Measurements from ENCODE around the gene TCAIM.
"Not testable (repeated sequence)": the region's sequence is repeated elsewhere in the genome, so short reads cannot be mapped to it uniquely, and the experiment has no call there.

Gene TCAIM

DNA sequence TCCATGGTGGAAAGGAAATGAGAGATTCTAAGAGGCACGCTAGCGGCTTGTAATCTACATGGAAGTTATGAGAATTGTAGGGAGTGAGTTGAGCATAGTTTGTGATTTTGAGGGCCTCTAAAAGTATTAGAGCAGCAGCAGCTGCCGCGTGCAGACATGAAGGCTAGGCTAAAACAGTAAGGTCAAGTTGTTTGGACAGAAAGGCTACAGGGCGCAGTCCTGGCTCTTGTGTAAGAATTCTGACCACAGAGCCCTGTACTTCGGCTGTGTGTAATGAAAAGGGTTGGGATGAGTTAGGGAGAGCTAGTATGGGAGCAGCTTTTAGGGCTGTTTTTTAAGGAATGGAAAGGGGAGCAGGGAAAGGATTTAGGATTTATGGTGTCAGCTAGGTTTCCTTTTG is 8.0 kb downstream of the TCAIM start:
- DNase-seq (ENCODE audit: low read depth), result not testable (repeated sequence)

DNA sequence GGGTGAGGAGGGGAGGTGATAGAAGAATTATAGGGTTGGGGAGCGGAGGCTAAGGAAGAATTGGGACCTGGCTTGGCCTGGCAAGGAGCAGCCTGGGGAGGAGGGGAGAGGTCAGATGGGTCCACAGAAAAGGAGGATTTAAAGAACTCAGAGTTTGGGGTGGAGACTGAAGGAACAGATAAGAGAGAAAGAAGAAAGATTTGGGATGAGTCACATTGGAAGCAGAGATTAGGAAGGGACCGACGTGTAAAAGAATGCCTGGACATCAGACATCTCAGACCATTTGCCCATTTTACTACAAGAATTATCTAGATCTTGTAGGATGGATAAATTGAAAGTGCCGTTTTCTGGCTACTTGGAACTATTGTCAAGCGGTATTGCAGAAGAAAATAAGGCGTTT is 10.4 kb downstream of the TCAIM start:
- DNase-seq (ENCODE audit: low read depth), result no peak

DNA sequence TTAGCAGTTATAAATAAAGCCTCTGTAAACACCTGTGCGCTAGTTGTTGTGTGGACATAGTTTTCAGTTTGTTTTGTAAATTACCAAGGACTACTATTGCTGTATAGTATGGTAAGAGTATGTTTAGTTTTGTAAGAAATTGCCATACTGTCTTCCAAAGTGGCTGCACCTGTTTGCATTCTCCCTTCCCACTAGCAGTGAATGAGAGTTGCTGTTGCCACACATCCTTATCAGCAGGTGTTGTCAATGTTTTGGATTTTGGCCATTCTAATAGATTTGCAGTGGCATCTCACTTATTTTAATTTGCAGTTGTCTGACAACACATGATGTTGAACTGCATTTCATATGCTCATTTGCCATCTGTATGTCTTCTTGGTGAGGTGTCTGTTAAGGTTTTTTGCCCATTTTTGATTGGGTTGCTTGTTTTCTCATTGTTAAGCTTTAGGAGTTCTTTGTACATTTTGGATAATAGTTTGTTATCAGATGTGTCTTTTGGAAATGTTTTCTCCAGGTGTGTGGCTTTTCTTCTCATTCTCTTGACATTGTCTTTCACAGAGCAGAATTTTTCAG is 14.9 kb downstream of the TCAIM start:
- DNase-seq (ENCODE audit: low read depth), result no peak

DNA sequence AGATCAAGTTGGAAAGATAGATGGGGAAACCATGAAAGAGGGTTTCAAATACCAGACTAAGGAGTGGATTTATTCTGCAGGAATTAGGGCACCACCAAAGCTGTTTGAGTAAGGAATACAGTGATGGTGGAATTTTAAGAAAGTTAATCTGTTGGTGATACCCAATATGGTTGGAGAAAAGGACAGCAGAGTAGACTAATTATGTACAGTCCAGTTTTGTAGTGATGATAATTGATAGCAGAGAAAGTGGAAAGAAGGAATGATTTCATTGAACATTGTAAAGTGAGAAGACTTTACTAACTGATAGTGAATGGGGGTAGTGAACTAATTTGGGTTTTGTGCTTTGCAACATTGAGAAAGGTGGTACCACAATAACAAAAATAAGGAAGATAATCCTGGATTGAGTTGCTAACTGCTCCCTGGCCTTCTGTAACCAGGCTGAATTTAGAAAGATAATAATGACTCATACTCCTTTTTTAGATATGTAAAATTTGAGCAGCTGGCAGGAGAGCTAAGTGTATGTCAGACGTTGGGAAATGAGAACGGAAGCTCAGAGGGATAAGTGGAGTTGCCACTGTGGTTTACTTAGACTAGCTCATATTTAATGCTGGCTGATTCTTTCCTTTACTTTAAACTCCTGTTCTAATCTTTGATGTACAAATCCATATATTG is 16.9 kb downstream of the TCAIM start:
- peak; percentile 50 for DNase-seq (ENCODE audit: low read depth)

DNA sequence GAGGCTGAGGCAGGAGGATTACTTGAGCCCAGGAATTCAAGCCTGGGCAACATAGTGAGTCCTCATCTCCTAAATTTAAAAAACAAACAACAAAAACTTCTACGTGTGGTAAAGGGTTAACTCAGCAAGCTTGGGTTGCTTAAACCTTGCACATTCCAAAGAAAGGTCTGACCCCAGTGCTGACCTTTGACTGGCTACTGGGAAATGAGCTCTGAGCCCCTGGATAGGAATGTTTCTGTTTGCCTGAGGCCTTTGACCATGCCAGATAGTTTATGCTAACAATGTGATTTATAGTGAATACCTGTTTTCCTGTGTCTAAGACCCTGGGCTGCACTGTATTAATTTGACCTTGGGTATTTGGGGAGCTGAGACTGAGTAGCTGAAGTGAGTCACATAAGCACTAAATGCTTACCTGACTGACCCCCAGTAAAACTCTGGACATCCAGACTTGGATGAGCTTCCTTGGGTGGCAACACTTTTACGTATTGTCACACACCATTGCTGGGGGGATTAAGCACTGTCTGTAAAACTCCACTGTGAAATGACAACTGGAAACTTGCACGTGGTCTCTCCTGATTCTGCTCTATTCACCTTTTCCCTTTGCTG is 20.7 kb downstream of the TCAIM start:
- DNase-seq (ENCODE audit: low read depth), result no peak

DNA sequence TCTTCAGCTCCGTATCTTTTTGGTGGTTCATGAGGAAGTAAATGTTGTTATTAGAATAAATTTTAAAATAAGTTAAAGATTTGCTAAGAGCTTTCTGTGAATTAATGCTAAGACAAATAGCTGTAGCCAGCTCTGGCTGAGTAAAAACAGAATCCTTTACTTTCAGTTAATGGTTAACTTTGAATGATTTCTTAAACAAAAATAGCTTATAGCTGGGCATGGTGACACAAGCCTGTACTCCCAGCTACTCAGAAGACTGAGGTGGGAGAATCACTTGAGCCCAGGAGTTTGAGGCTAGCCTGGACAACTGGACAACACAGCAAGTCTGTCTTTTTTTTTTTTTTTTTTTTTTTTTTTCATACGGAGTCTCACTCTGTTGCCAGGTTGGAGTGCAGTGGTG is 25.0 kb downstream of the TCAIM start:
- no peak for DNase-seq (ENCODE audit: low read depth)

DNA sequence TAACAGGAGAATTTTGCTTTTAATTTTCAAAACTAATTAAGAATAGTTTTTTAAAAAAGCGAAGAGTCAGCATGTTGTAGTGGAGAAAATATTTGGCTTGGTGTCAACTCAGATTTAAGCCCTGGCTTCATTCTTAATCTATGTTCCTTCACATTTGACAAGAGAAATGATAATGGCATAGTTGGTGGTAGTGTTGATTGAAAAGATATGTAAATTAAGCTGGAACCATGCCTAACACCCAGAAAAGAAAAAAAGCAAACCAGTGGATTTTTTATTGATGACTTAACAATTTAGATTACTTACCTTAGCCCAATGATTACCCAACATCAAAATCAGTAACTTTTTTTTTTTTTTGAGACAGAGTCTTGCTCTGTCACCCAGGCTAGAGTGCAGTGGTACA is 27.4 kb downstream of the TCAIM start:
- no peak for DNase-seq (ENCODE audit: low read depth)

DNA sequence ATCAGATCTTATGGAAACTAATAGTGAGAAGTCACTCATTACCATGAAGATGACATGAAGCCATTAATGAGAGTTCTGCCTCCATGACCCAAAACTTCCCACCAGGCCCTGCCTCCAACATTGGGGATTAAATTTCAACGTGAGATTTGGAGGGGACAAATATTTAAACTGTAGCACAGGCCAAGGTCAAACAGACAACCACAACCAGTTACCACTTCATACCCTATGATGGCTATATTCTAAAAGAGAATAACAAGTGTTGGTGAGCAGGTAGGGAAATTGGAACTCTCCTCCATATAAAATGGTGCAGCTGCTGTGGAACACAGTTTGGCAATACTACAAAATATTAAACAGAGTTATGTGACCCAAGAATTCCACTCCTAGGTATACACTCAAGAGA is 36.9 kb downstream of the TCAIM start:
- no peak for DNase-seq (ENCODE audit: low read depth)

DNA sequence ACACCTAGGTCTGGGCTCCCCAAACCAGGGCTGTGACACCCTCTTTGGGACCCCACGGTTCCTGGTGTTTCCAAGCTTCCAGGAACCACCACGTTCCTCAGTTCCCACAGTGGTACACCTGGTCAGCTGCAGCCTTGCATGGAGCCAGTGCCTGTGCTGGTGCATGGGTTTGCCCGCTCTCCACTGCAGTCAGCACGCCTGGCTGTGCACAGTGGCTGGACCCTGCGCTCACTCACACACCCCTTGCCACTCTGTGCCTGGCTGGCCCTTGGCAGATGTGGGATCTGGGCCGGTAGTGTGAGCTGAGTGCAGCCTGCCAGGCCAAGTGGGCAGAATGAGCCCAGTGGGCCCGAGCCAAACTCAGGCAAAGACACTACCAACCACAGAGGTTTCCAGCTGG is 48.8 kb downstream of the TCAIM start:
- DNase-seq (ENCODE audit: low read depth), result no peak

DNA sequence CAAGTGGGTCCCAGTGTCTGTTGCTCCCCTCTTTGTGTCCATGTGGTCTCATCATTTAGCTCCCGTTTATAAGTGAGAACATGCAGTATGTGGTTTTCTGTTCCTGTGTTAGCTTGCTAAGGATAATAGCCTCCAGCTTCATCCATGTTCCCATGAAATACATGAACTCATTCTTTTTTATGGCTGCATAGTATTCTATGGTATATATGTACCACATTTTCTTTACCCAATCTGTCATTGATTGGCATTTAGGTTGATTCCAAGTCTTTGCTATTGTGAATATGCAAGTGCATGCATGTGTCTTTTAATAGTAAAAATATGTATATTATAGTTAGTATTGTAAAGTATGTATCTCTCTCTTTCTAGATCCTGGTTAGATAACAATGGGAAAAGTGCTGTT is 53.9 kb downstream of the TCAIM start:
- DNase-seq (ENCODE audit: low read depth), result no peak

DNA sequence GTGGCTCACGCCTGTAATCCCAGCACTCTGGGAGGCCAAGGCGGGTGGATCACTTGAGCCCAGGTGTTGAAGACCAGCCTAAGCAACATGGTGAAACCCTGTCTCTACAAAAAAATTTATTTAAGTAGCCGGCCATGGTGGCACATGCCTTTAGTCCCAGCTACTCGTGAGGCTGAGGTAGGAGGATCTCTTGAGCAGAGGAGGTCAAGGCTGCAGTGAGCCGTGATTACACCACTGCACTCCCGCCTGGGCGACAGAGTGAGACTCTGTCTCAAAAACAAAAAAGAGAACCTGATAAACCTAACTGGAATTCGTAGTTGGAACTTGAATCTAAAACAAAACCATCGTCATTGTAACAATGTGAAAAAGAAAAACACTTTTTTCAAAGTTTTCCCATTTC is 57.1 kb downstream of the TCAIM start:
- no peak for DNase-seq (ENCODE audit: low read depth)

DNA sequence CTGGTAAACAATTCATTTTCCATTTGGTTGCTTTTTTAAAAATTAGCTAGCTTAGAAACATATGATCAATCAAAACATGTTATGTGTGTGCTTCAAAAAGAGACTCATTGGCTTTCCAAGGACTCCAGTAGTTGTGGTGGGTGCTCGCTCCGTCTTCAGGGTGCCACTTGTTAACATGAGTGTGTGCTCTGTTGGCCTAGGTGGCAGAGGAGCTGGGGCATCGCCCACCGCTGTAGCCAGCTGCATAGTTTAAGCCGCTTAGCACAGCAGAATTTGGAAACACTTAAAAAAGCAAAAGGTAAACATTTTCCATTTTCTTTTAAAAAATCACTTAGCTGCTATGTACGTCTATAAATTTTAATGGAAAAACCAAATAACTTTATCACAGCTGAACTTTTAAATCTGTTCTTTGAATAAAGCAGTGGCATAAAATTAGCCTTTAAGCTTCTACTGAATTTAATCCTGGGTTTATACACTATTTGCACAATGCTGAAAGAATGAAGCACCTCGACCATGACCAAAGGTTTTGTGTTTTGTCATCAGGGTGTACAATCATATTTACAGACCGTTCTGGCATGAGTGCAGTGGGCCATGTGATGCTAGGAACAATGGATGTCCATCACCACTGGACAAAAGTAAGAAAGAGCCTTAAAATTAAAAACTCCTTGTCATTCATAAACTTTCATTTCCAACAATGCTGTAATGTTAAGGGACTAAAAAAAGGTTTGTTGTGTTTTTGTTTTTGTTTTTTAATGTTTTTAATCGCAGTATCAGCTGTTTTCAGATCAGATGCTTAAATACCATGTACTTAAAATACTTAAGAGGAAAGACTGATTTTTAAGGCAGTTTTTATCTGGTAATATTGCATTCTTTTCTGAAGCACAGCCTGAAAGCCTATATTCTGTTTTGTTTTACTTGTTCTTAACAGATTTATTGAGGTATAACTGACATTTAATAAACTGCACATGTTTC is 57.9 kb downstream of the TCAIM start:
- DNase-seq (ENCODE audit: low read depth), result no peak

DNA sequence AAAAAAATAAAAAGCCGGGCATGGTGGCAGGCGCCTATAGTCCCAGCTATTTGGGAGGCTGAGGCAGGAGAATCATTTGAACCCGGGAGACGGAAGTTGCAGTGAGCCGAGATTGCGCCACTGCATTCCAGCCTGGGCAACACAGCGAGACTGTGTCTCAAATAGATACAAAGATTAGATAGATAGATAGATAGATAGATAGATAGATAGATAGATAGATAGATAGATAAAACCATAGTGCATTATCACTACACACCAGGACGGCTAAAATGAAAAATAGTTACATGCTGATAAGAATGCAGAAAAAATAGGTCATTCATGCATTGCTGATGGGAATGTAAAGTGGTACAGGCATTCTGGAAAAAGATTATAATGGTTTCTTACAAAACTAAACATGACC is 59.7 kb downstream of the TCAIM start:
- DNase-seq (ENCODE audit: low read depth), result not testable (repeated sequence)

DNA sequence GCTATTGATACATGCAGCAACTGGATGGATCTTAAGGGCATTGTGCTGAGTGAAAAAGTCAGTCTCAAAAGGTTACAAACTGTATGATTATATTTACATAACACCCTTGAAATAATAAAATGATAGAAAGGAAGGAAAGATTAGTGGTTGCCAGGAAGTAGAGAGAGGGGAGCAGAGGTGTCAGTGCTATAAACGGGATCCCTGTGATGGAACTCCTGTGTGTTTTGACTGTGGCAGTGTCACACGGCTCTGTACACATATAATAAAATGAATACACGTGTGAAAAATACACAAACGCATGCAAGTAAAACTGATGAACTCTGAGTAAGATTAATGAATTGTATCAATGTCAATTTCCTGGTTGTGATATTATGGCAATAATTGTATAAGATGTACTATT is 60.3 kb downstream of the TCAIM start:
- DNase-seq (ENCODE audit: low read depth), result no peak

DNA sequence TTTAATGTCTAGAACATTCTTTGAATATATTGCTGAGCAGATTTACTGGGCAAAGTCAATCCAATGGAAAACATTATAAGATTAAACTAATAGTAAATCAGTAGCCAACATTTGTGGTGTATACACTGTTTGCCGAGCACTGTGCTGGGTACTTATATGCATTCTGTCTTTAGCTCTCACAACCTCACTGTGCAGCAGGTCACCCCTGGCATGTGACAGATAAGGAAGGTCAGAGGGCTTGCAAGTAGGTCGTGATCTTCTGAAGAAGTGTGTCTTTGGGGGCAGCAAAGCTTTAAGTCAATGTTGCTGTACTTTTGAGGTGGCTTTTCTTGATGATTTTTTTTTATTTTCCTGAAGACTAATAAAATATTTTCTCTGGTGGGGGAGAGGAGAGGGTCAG is 62.2 kb downstream of the TCAIM start:
- DNase-seq (ENCODE audit: low read depth), result no peak

DNA sequence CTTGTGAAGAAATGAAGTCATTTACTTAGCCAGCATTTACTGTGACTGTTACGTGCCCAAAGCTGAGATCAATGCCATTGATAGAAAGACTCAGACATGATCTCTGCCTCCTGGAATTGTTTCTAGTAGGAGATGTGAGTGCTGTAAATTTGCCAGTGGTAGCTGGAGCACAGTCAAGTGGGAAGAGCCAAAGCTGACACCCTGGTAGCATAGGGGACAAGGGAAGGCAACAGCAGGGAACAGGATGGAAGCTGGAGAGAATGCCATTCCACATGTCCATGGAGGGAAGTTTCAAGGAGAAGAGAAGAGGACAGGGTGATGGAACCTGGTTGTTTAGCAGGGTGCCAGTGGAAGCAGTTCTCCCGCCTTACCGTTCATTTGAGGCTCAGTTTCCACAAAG is 64.0 kb downstream of the TCAIM start:
- no peak for DNase-seq (ENCODE audit: low read depth)

DNA sequence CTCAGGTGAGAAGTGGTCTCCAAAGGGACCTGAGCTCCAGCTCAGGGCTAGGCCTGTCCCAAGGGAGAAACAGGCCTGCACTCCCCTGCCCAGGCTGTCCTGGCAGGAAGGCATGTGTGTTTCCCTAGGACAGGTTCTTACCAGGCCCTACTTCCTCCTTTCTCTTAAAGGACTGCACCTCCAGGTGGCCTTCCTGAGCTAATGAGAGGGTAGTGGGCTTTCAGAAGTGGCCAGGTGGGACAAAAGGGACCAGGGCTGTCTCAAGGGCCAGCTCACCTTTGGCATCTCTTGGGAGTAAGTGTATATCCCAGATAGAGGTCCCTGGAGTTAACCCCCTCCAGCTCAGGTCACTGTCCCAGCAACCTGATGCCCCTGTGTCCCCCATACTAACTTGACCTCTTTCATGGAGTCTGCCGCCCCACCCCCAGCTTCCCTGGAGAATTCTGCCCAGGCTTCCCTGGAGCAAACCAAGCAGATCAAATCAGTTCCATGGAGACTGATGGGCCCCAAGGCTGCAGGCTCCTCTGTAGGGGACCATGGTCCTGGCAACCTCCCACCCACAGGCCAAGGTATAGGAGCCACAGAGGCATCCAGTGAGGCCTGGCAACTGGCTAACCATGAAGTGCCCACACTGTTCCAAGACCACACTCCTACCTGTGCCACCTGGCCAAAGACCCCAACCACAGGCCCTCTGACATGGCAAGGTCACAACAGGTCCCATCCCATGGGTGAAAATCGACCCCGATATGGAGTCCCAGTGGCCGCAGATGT is 71.3 kb downstream of the TCAIM start:
- DNase-seq (ENCODE audit: low read depth), result no peak

DNA sequence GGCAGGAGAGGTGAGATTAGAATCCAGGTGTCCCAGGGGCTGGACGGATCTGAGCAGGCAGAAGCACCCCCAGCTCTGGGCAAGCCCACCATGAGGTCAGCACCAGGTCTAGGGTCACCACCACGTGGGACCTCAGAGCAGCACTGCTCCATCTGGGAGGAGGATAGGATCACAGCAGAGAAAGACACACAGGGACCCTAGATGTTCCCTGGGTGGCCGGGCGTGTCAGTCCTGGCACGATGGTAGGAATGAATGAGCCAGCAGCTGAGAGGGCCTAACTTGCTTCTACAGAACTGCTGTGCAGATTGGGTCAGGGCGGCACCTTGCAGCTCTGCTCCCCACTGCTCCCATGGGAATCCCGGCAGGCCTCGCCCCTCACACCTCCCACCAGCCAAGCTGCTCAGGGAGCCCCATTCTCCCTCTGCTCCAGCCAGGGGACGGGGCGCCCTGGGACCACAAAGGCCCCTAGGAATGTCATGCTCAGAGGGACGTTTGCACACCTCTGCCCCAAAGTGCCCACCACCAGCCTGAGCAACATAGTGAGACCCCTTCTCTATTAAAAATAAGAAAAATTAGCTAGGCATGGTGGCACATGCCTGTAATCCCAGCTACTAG is 72.6 kb downstream of the TCAIM start:
- no peak for DNase-seq (ENCODE audit: low read depth)

DNA sequence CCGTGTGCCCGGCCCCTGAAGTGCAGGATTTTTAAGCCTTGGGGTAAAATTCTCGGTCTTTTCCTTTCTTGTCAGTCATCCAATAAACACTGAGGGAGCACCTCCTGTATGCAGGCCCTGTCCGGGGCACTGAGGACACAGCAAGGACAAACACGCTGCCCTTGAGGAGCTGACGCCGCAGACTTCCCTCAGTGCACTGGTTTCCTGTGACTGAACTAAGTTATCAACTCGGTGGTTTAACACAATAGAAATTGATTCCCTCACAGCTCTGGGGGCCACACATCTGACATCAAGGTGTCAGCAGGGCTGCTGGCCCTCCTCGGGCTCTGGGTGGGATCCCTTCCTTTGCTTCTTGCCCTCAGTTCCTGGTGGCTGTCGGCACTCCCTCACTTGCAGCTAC is 73.8 kb downstream of the TCAIM start:
- DNase-seq (ENCODE audit: low read depth), result no peak

DNA sequence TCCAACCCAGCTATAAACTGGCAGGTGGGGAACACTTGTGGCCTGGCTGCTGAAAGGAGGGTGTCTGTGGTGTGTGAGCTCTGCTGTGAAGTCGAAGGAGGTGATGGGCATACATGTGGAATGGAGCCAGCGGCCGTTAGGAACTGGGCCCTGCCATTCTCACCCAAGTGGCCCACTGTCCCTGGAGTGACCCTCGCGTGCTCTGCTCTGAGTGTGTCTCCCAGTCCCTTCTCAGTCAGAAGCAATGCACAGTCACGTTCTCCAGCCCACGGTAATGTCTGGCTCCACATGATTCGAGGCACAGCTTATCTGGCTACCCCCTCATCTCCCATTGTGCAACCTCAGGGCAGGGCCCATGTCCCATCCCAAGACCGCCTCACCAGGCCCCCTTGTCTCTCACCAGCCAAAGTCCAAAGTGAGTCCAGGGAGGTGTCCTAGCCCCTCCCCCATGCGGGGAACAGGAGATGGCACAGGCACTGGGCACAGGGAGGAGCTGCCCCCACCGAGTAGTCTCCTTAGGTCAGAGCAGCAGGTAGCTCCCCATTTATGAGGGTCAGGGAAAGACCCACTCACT is 76.0 kb downstream of the TCAIM start:
- DNase-seq (ENCODE audit: low read depth), result no peak

DNA sequence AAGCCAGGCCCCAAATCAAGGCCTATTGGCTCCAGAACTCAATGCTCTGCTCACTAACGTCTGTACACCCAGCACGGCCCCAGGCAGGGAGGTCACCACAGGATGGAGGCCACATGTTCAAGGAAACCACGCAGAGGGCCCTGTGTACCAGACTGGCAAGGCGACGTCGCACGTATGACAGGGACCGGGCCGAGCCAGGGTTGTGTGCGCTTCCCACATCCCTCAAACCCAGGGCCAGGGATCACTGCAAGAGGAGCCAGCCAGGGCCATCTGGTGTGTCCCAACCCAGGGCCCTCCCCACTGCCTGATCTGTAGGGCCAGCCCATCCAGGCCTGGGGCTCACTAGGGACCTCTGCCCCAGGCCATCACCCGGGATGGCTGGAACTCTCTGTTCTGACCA is 76.9 kb downstream of the TCAIM start:
- DNase-seq (ENCODE audit: low read depth), result no peak

Data from GM04504 (cell line).